ENCODE results near the gene ETV3. TPM values are rescaled to one million over a fixed set of nuclear protein-coding genes. Genes with fewer than 3 reads are reported as not detected.

ETV3 gene
- total and polyA plus RNA-seq, 2 of the 13 experiments (the other 11 are each of a cell fraction or from before 2014, with no cell fraction given), result 4.2 to 5.8 TPM

DNA sequence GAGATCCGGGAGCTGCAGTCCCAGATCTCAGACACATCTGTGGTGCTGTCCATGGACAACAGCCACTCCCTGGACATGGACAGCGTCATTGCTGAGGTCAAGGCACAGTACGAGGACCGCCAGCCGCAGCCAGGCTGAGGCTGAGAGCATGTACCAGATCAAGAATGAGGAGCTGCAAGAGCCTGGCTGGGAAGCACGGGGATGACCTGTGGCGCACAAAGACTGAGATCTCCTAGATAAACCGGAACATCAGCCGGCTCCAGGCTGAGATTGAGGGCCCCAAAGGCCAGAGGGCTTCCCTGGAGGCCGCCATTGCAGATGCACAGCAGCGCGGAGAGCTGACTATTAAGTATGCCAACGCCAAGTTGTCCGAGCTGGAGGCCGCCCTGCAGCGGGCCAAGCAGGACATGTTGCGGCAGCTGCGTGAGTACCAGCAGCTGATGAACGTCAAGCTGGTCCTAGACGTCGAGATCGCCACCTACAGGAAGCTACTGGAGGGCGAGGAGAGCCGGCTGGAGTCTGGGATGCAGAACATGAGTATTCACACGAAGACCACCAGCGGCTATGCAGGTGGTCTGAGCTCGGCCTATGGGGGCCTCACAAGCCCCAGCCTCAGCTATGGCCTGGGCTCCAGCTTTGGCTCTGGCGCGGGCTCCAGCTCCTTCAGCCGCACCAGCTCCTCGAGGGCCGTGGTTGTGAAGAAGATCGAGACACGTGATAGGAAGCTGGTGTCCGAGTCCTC lies 64.1 kb downstream of the ETV3 start (continued):
- TF ChIP-seq, protein P1, sequence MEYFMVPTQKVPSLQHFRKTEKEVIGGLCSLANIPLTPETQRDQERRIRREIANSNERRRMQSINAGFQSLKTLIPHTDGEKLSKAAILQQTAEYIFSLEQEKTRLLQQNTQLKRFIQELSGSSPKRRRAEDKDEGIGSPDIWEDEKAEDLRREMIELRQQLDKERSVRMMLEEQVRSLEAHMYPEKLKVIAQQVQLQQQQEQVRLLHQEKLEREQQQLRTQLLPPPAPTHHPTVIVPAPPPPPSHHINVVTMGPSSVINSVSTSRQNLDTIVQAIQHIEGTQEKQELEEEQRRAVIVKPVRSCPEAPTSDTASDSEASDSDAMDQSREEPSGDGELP (IDR thresholded peaks at IDR 0.05; ENCODE audit: borderline replicate concordance, low read depth), result peak; percentile 95
- TF ChIP-seq HDAC2 (CRISPR knock-in tag; IDR thresholded peaks at IDR 0.05) (0 out of 2 replicates have a peak, but pooled peaks have one; percentile 26), HDAC1 (CRISPR knock-in tag; IDR thresholded peaks at IDR 0.05) (peak; percentile 67), XBP1 (CRISPR knock-in tag; IDR thresholded peaks at IDR 0.05) (no peak), GATAD1 (CRISPR knock-in tag; IDR thresholded peaks at IDR 0.05) (no peak)

Other genes starting within 250 kb of the ETV3 start
- 0.06 and 0.27 TPM in 2 replicates for gene PEAR1, start 244.7 kb downstream of the ETV3 start, total RNA-seq (2016; rRNA removed; fragmentation: Illumina TruSeq; extraction: Trizol)
- 0.39 and 0.41 TPM in 2 replicates for gene PEAR1, start 244.7 kb downstream of the ETV3 start, polyA plus RNA-seq (2011; rRNA removed)
- not detected in 2 replicates for gene LRRC71, start 217.8 kb downstream of the ETV3 start, total RNA-seq (2016; rRNA removed; fragmentation: Illumina TruSeq; extraction: Trizol)
- gene LRRC71, start 217.8 kb downstream of the ETV3 start, polyA plus RNA-seq (2011; rRNA removed), result not detected in 2 replicates
- gene ARHGEF11, start 92.7 kb downstream of the ETV3 start, total RNA-seq (2016; rRNA removed; fragmentation: Illumina TruSeq; extraction: Trizol), result 16.0 and 21.2 TPM in 2 replicates
- 16.5 and 22.1 TPM in 2 replicates for gene ARHGEF11, start 92.7 kb downstream of the ETV3 start, polyA plus RNA-seq (2011; rRNA removed)
- not detected in 2 replicates for gene ETV3L, start 38.6 kb downstream of the ETV3 start, total RNA-seq (2016; rRNA removed; fragmentation: Illumina TruSeq; extraction: Trizol)
- not detected in 2 replicates for gene ETV3L, start 38.6 kb downstream of the ETV3 start, polyA plus RNA-seq (2011; rRNA removed)